SK-N-SH treated with all-trans-retinoic acid at 6 μM for 48 hours (cell line): ENCODE results near the gene KCNC4.

Experiments used
- ATAC-seq: fragments of 200-7000 bp; cut with Tn5 transposase; 3 replicates; pipeline ENCODE4 v1.9.1; 2020; ENCODE audit warnings: mild to moderate bottlenecking, moderate library complexity
- BACH2 ChIP-seq: fragments of 250-450 bp; sonication (Bioruptor Pico); IDR thresholded peaks from 2 replicates; pipeline ENCODE4 v1.9.0; 2021; ENCODE audit warnings: mild to moderate bottlenecking, borderline replicate concordance
- CSDC2 ChIP-seq: fragments of 250-450 bp; sonication (Bioruptor Pico); IDR thresholded peaks from 2 replicates; pipeline ENCODE4 v1.5.0; 2020; ENCODE audit warnings: mild to moderate bottlenecking, moderate library complexity
- ESRRG ChIP-seq: fragments of 250-450 bp; sonication (Bioruptor Pico); IDR thresholded peaks from 2 replicates; pipeline ENCODE4 v1.6.1; 2021; ENCODE audit warnings: mild to moderate bottlenecking
- GLIS3 ChIP-seq: fragments of 250-450 bp; sonication (Bioruptor Pico); IDR thresholded peaks from 2 replicates; pipeline ENCODE4 v1.5.0; 2020; ENCODE audit warnings: mild to moderate bottlenecking, moderate library complexity
- ISL1 ChIP-seq: fragments of 250-450 bp; sonication (Bioruptor Pico); IDR thresholded peaks from 2 replicates; pipeline ENCODE4 v2.1.2; 2022; ENCODE audit warnings: mild to moderate bottlenecking, moderate library complexity
- OSR1 ChIP-seq: fragments of 250-450 bp; sonication (Bioruptor Pico); IDR thresholded peaks from 2 replicates; pipeline ENCODE4 v1.8.0; 2022; ENCODE audit warnings: moderate library complexity, mild to moderate bottlenecking, inconsistent platforms
- RARB ChIP-seq: fragments of 250-450 bp; sonication (Bioruptor Pico); IDR thresholded peaks from 2 replicates; pipeline ENCODE4 v1.8.0; 2021; ENCODE audit warnings: mild to moderate bottlenecking, moderate library complexity
- SNAI2 ChIP-seq: fragments of 250-450 bp; sonication (Bioruptor Pico); IDR thresholded peaks from 2 replicates; pipeline ENCODE4 v1.5.0; 2020; ENCODE audit warnings: mild to moderate bottlenecking, moderate library complexity
- TCF4 ChIP-seq: fragments of 250-450 bp; sonication (Bioruptor Pico); IDR thresholded peaks from 2 replicates; pipeline ENCODE4 v1.8.0; 2021; ENCODE audit warnings: mild to moderate bottlenecking, moderate library complexity, borderline replicate concordance
- TOX ChIP-seq: fragments of 250-450 bp; sonication (Bioruptor Pico); IDR thresholded peaks from 2 replicates; pipeline ENCODE4 v1.8.0; 2021; ENCODE audit warnings: mild to moderate bottlenecking, moderate library complexity, borderline replicate concordance
- ZC3H10 ChIP-seq: fragments of 250-450 bp; sonication (Bioruptor Pico); IDR thresholded peaks from 2 replicates; pipeline ENCODE4 v1.5.1; 2021; ENCODE audit warnings: mild to moderate bottlenecking, moderate library complexity
- ZFP3 ChIP-seq: fragments of 250-450 bp; sonication (Bioruptor Pico); IDR thresholded peaks from 2 replicates; pipeline ENCODE4 v1.5.0; 2020; ENCODE audit warnings: mild to moderate bottlenecking, moderate library complexity
- ZFP30 ChIP-seq: fragments of 450-650 bp; formaldehyde crosslinking; IDR thresholded peaks from 2 replicates; pipeline ENCODE4 v1.5.0; 2022; ENCODE audit warnings: mild to moderate bottlenecking, moderate library complexity
- ZNF70 ChIP-seq: fragments of 450-650 bp; formaldehyde crosslinking; IDR thresholded peaks from 2 replicates; pipeline ENCODE4 v1.5.0; 2020; ENCODE audit warnings: mild to moderate bottlenecking, moderate library complexity
- ZNF8 ChIP-seq: fragments of 450-650 bp; formaldehyde crosslinking; IDR thresholded peaks from 2 replicates; pipeline ENCODE4 v1.5.0; 2020; ENCODE audit warnings: mild to moderate bottlenecking, moderate library complexity
- TF ChIP-seq, protein P1 (sequence below): fragments of 250-450 bp; sonication (Bioruptor Pico); IDR thresholded peaks from 2 replicates; pipeline ENCODE4 v1.5.0; 2020; ENCODE audit warnings: mild to moderate bottlenecking, moderate library complexity
- TF ChIP-seq, protein P2 (sequence below): fragments of 250-450 bp; sonication (Bioruptor Pico); IDR thresholded peaks from 2 replicates; pipeline ENCODE4 v1.5.1; 2021; ENCODE audit warnings: mild to moderate bottlenecking, moderate library complexity
- TF ChIP-seq, protein P3 (sequence below): fragments of 250-450 bp; sonication (Bioruptor Pico); IDR thresholded peaks from 2 replicates; pipeline ENCODE4 v1.8.0; 2020; ENCODE audit warnings: mild to moderate bottlenecking, moderate library complexity, borderline replicate concordance
- TF ChIP-seq, protein P4 (sequence below): fragments of 250-450 bp; sonication (Bioruptor Pico); IDR thresholded peaks from 2 replicates; pipeline ENCODE4 v1.5.1; 2020; ENCODE audit warnings: low read depth, mild to moderate bottlenecking, moderate library complexity
- TF ChIP-seq, protein P5 (sequence below): fragments of 250-450 bp; sonication (Bioruptor Pico); IDR thresholded peaks from 2 replicates; pipeline ENCODE4 v1.8.0; 2021; ENCODE audit warnings: low read depth, mild to moderate bottlenecking, moderate library complexity, borderline replicate concordance

The KCNC4 gene

DNA sequence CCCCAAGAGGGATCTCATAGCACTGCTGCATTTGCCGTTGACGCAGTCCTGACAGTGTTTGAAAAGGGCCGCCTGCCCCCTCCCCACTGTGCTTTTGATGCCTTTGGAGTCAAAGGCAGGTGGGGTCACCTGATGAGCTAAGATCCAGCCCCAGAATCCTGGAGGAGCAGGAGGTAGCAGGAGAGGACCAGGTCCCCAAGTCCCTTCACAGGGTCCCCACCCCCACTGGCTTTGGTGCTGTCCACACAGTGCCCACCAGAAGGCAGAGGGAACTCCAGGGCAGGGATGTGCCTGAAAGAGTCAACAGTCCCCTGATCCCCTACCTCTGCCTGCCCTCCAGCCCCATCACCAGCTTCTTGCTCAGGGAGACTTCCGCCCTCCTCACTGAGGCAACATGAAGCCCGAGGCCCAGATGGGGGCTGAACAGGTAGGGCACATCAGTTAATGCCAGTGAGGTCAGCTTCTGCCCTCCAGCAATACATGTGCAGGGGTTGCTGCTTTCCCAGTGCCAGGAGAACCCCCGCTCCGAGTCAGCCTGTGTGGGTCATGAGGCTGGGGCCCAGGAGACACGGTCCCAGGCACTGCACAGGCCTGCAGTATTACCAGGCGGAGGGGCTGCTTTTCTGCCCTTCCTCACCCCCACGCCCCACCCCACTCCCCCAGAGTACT, 8.8 kb upstream of the KCNC4 start (continued):
- TF ChIP-seq, protein P1, sequence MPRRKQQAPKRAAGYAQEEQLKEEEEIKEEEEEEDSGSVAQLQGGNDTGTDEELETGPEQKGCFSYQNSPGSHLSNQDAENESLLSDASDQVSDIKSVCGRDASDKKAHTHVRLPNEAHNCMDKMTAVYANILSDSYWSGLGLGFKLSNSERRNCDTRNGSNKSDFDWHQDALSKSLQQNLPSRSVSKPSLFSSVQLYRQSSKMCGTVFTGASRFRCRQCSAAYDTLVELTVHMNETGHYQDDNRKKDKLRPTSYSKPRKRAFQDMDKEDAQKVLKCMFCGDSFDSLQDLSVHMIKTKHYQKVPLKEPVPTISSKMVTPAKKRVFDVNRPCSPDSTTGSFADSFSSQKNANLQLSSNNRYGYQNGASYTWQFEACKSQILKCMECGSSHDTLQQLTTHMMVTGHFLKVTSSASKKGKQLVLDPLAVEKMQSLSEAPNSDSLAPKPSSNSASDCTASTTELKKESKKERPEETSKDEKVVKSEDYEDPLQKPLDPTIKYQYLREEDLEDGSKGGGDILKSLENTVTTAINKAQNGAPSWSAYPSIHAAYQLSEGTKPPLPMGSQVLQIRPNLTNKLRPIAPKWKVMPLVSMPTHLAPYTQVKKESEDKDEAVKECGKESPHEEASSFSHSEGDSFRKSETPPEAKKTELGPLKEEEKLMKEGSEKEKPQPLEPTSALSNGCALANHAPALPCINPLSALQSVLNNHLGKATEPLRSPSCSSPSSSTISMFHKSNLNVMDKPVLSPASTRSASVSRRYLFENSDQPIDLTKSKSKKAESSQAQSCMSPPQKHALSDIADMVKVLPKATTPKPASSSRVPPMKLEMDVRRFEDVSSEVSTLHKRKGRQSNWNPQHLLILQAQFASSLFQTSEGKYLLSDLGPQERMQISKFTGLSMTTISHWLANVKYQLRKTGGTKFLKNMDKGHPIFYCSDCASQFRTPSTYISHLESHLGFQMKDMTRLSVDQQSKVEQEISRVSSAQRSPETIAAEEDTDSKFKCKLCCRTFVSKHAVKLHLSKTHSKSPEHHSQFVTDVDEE (CRISPR knock-in tag) = no peak
- no peak for TF ChIP-seq TCF4 (CRISPR knock-in tag)
- TF ChIP-seq, all 23 proteins: peak for 0

DNA sequence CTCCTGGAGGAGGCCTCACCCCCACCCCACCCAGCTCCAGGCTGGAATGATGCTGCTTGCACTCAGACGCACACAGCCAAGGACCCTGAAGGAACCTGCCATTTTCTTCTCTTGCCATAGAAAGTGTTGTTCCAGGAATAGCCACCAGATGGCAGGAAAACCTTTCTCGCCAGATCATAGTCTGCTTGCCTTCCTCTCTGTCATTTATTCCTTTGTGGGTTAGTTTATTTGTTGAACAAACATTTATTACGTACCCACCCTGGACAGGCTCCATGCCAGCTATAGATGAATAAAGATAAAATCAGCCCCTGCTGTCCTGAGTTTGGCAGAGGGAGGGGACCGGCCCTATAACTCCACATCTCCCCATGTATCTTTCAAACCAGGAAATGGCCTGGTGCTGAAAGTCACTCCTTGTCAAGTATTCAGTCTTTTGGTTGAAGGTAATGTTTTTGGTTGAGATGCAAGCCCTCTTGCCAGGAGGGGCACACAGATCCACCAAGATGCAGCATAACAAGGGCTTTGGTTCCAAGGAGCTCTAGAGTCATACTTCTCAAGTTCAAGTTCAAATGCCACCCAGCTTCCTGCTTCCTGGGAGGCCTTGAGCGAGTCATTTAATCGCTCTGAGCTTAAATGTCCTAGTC, 7.0 kb upstream of the KCNC4 start:
- TF ChIP-seq ZFP30 (CRISPR knock-in tag) (no peak), ESRRG (CRISPR knock-in tag) (no peak)
- ATAC-seq = peak; percentile 77

DNA sequence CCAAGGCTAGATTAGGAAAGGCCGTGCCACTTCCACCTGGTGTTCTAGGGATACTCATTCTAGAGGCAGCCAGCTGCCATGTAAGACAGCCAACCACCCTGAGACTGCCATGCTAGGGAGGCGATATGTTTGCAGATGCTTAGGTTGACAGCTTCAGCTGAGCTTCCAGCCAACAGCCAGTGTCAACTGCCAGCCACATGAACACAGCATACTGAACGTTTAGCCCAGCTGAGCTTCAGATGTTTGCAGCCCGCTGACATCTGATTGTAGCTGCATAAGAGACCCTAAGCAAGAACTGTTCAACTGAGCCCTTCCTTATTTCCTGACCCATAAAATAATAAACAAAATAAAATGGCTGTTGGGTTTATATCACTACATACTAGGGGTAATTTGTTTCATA, 5.0 kb upstream of the KCNC4 start:
- TF ChIP-seq OSR1 (CRISPR knock-in tag) (no peak), ZFP30 (CRISPR knock-in tag) (no peak), ZC3H10 (no peak), GLIS3 (CRISPR knock-in tag) (no peak), ZNF70 (CRISPR knock-in tag) (no peak), ZFP3 (CRISPR knock-in tag) (no peak)
- TF ChIP-seq, protein P1 (CRISPR knock-in tag) = no peak
- TF ChIP-seq, protein P2, sequence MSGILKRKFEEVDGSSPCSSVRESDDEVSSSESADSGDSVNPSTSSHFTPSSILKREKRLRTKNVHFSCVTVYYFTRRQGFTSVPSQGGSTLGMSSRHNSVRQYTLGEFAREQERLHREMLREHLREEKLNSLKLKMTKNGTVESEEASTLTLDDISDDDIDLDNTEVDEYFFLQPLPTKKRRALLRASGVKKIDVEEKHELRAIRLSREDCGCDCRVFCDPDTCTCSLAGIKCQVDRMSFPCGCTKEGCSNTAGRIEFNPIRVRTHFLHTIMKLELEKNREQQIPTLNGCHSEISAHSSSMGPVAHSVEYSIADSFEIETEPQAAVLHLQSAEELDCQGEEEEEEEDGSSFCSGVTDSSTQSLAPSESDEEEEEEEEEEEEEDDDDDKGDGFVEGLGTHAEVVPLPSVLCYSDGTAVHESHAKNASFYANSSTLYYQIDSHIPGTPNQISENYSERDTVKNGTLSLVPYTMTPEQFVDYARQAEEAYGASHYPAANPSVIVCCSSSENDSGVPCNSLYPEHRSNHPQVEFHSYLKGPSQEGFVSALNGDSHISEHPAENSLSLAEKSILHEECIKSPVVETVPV = no peak
- TF ChIP-seq, protein P3, sequence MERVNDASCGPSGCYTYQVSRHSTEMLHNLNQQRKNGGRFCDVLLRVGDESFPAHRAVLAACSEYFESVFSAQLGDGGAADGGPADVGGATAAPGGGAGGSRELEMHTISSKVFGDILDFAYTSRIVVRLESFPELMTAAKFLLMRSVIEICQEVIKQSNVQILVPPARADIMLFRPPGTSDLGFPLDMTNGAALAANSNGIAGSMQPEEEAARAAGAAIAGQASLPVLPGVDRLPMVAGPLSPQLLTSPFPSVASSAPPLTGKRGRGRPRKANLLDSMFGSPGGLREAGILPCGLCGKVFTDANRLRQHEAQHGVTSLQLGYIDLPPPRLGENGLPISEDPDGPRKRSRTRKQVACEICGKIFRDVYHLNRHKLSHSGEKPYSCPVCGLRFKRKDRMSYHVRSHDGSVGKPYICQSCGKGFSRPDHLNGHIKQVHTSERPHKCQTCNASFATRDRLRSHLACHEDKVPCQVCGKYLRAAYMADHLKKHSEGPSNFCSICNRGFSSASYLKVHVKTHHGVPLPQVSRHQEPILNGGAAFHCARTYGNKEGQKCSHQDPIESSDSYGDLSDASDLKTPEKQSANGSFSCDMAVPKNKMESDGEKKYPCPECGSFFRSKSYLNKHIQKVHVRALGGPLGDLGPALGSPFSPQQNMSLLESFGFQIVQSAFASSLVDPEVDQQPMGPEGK = no peak
- TF ChIP-seq, protein P4, sequence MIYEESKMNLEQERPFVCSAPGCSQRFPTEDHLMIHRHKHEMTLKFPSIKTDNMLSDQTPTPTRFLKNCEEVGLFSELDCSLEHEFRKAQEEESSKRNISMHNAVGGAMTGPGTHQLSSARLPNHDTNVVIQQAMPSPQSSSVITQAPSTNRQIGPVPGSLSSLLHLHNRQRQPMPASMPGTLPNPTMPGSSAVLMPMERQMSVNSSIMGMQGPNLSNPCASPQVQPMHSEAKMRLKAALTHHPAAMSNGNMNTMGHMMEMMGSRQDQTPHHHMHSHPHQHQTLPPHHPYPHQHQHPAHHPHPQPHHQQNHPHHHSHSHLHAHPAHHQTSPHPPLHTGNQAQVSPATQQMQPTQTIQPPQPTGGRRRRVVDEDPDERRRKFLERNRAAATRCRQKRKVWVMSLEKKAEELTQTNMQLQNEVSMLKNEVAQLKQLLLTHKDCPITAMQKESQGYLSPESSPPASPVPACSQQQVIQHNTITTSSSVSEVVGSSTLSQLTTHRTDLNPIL = no peak
- ATAC-seq = no peak

DNA sequence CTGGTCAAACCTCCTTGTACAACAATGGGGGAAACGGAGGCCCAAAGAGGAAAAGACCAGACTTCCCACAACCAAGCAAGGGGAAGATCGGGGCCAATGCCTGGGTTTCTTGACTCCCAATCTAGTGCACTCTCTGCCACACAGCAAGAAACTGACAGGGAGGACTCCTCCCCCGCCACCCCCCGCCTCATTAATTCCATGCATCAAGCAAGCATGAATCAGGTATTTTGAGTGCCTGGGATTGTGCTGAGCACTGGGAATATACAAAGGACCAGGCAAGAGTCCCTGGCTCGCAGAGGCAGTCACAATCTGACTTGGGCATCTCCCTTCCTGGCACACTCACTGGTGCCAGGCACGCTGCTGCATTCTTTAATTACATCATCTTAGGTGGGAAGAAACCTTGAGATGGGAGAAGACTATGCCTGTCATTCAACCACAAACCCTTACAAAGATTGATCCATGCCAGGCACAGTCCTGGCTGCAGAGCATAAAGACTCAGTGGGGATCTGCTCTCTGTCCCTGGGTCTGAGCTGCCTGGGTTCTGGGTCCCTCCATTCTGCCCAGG, 4.4 kb upstream of the KCNC4 start:
- TF ChIP-seq RARB (CRISPR knock-in tag) (no peak), ISL1 (CRISPR knock-in tag) (no peak), ZC3H10 (no peak), TCF4 (CRISPR knock-in tag) (no peak), BACH2 (CRISPR knock-in tag) (no peak), CSDC2 (CRISPR knock-in tag) (no peak), ZNF70 (CRISPR knock-in tag) (no peak), SNAI2 (CRISPR knock-in tag) (no peak), ZFP3 (CRISPR knock-in tag) (no peak), ZNF8 (no peak), TOX (CRISPR knock-in tag) (no peak)
- TF ChIP-seq, protein P5, sequence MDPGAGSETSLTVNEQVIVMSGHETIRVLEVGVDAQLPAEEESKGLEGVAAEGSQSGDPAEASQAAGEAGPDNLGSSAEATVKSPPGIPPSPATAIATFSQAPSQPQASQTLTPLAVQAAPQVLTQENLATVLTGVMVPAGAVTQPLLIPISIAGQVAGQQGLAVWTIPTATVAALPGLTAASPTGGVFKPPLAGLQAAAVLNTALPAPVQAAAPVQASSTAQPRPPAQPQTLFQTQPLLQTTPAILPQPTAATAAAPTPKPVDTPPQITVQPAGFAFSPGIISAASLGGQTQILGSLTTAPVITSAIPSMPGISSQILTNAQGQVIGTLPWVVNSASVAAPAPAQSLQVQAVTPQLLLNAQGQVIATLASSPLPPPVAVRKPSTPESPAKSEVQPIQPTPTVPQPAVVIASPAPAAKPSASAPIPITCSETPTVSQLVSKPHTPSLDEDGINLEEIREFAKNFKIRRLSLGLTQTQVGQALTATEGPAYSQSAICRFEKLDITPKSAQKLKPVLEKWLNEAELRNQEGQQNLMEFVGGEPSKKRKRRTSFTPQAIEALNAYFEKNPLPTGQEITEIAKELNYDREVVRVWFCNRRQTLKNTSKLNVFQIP (CRISPR knock-in tag) = no peak
- no peak for ATAC-seq
